AG04450 (cell line): ENCODE measurements around the gene TM2D3. TPM values are rescaled to one million over a fixed set of nuclear protein-coding genes. Genes with fewer than 3 reads are reported as not detected.

Experiments used
- CTCF ChIA-PET: fragments of 300-600, 350-600 bp; formaldehyde crosslinking; extraction: SDS; loops from one replicate; lab custom pipeline; 2022; ENCODE audit warnings: antibody characterized with exemption, inconsistent platforms; lab: Charles Lee
- POLR2A ChIA-PET: fragments of 350-600 bp; formaldehyde crosslinking; extraction: SDS; loops from one replicate; lab custom pipeline; 2021; ENCODE audit warnings: antibody characterized with exemption, inconsistent platforms; lab: Yijun Ruan, JAX
- DNase-seq: peaks from one replicate; pipeline ENCODE4 v3.0.0-alpha.2; 2011; ENCODE audit warnings: low read depth, low spot score
- H3K27ac ChIP-seq: one replicate; pipeline ENCODE4 v1.5.1; 2012; ENCODE audit warnings: low read depth, low read length, control low read depth
- H3K27me3 ChIP-seq: one replicate; pipeline ENCODE4 v1.6.0; 2012; ENCODE audit warnings: low read length; ENCODE audit not compliant: control insufficient read depth, insufficient read depth
- H3K4me3 ChIP-seq: 2 replicates; pipeline ENCODE4 v1.5.1; 2011; ENCODE audit warnings: mild to moderate bottlenecking, low read depth, low read length, control low read depth
- H3K9me3 ChIP-seq: 2 replicates; pipeline ENCODE4 v1.5.1; 2012; ENCODE audit warnings: low read length; ENCODE audit not compliant: control insufficient read depth, insufficient read depth
- CTCF ChIP-seq: IDR thresholded peaks from 2 replicates; pipeline ENCODE4 v1.5.1; 2011; ENCODE audit warnings: low read depth, low read length, control low read depth, inconsistent platforms
- polyA minus RNA-seq: library from RNA; depleted of rRNA, polyadenylated mRNA; stranded (reverse); fragments of >200 nt; gene quantifications from 2 replicates; pipeline ENCODE4 v1.2.3, GENCODE V29; 2011; rRNA and poly(A)+ RNA removed
- polyA plus RNA-seq: library from polyadenylated mRNA; depleted of rRNA; stranded (reverse); fragments of >200 nt; gene quantifications from 2 replicates; pipeline ENCODE4 v1.2.3, GENCODE V29; 2011; rRNA removed

TM2D3 gene
- polyA plus RNA-seq (49.0 and 64.2 TPM in 2 replicates), polyA minus RNA-seq (40.9 and 49.9 TPM in 2 replicates)

DNA sequence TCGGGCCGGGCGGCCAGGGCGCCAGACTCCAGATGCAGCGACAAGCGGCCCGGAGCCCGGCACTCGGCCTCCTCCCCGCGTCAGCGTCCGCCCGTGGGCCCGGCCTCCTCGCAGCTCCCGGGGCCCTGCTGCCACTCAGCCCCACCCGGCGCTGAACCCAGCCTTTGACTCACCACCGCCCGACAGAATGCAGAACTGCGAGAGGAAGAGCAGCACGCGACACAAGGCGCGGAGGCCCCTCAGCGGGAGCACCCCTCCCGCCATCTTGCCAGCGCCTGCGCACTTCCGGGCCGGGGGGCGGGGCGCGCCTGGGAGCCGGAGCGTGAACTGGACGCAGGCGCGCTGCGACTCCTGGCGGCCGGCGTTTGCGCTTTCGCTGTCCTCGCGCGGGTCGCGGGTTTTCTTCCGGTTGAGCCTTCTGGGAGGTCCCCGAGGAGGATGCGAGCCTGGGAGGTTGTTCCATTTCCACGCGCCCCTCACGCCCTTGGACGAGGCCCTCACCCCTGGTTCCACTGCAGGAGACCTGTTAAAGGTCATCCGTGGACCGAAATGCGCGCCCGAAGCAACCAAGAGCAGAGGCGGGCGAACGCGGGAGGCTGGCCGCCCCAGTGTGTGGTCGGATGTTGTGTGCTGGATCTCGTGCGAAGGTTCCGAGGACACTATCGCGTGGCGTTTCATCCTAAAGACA lies at the start of gene TM2D3:
Gene TM2D3, minus strand, starts transcription at position 284 of the 688 bp plus-strand sequence. Its CDS starts 20 bp downstream, at position 264.
- ChIA-PET POLR2A (no interaction called here), CTCF (interaction anchor here (1.1 to 2.0 kb wide), 3 partner anchors 11 to 24 kb away, joined by 4 to 8 read pairs (median 8); no protein-coding TSS in a partner anchor)
- H3K4me3 ChIP-seq, result peak within 1 kb of the TSS; percentile 94

DNA sequence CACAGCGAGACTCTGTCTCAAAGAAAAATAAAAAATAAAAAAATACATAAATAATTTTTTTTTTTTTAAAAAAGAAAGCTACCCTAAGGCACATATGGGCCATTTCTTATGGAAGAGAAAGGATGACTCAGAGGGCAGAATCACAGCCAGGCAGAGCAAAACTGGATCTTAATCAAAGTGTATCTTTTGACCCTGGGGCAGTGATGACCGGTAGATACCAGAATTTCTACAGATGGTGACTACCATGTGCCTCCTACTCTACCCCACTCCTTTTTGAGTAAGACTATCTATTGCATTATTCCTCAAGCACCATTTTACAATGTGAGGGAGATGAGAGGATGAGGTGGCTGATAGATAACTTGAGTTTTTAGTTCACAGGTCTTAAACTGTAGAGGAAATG lies 46.1 kb upstream of the TM2D3 start:
- no peaks in the 10 kb centered on the region for H3K9me3 ChIP-seq
- no peaks in the 10 kb centered on the region for H3K27me3 ChIP-seq
- no peak overlapping the region for H3K27ac ChIP-seq
- ChIA-PET CTCF (no interaction called here), POLR2A (no interaction called here)
- TF ChIP-seq CTCF, result no peak
- H3K4me3 ChIP-seq, result no peak overlapping the region
- DNase-seq, result no peak

More for the DNA sequence above, at the start of gene TM2D3:
- H3K27ac ChIP-seq, result peak within 1 kb of the TSS; percentile 88
- peak; percentile 76 for TF ChIP-seq CTCF
- peak; percentile 72 for DNase-seq
- H3K27me3 ChIP-seq, result no peaks in the 10 kb centered on the region
- H3K9me3 ChIP-seq, result no peaks in the 10 kb centered on the region; the same call in 1 of the 2 replicates

- H3K27ac ChIP-seq, result no peak overlapping the region
- no peak for DNase-seq
- no peaks in the 10 kb centered on the region for H3K27me3 ChIP-seq
- ChIA-PET POLR2A (no interaction called here), CTCF (interaction anchor here (1.4 kb wide), 1 partner anchor 56 kb away, joined by 4 read pairs; no protein-coding TSS in a partner anchor)
- H3K4me3 ChIP-seq, result no peak overlapping the region
- TF ChIP-seq CTCF, result no peak
- H3K9me3 ChIP-seq, result no peaks in the 10 kb centered on the region
Observed at GRCh38 chr15:101697488-101697887, 45.3 kb upstream of the TM2D3 start.

- POLR2A ChIA-PET, result no interaction called here
- CTCF ChIA-PET, result interaction anchor here (1.4 kb wide), 1 partner anchor 55 kb away, joined by 4 read pairs; no protein-coding TSS in a partner anchor
Observed at GRCh38 chr15:101696829-101697228, 44.6 kb upstream of the TM2D3 start.

More at GRCh38 chr15:101696829-101697228, 44.6 kb upstream of the TM2D3 start:
- Histone ChIP-seq H3K27me3 (no peaks in the 10 kb centered on the region), H3K9me3 (no peaks in the 10 kb centered on the region), H3K27ac (no peak overlapping the region), H3K4me3 (no peak overlapping the region)
- DNase-seq, result no peak
- no peak for TF ChIP-seq CTCF
